ENCODE results near the gene NUCKS1.

The NUCKS1 gene

GRCh38 chr1:205693421-205693991 lies 56.5 kb downstream of the NUCKS1 start:
- no peak for DNase-seq

DNA sequence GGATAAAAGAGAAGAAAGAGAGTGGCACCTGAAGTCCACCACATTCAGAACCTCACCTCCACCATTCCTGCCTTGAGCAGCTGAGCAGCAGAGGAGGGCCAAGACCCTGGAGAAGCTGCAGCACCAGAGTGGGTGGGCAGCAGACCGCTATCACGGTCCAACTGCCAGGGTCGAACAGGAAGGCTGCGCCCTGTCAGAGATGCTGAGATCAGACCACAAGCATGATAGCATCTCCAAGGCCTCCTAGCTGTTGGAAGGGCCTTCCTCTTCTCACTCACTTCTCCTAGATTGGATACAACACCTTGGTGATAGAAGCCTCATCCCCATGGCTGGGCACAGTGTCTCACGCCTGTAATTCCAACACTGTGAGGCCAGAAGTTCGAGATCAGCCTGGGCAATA lies 57.6 kb downstream of the NUCKS1 start:
- no peak for DNase-seq

- DNase-seq: no peak
Measured at GRCh38 chr1:205690122-205690756, 59.7 kb downstream of the NUCKS1 start.

DNA sequence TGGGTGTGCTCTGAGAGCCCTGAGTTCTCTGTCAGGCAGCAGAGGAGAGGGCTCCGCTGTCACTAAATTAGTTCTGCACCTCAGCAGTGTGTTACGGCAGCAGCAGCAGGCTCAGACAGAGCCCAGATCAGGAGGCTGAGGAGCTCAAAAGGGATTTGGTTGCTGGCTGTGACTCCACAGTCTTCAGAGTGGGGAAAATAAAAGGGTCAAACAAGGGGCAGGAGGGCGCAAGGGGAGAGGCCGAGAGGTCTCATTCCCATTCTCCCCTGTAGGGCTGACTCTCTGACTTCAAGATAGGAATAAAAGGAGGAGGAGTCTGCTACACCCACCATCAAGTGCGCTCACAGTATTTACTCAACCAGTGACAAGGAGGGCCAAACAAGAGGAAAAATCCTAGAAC lies 60.5 kb downstream of the NUCKS1 start:
- no peak for DNase-seq

DNA sequence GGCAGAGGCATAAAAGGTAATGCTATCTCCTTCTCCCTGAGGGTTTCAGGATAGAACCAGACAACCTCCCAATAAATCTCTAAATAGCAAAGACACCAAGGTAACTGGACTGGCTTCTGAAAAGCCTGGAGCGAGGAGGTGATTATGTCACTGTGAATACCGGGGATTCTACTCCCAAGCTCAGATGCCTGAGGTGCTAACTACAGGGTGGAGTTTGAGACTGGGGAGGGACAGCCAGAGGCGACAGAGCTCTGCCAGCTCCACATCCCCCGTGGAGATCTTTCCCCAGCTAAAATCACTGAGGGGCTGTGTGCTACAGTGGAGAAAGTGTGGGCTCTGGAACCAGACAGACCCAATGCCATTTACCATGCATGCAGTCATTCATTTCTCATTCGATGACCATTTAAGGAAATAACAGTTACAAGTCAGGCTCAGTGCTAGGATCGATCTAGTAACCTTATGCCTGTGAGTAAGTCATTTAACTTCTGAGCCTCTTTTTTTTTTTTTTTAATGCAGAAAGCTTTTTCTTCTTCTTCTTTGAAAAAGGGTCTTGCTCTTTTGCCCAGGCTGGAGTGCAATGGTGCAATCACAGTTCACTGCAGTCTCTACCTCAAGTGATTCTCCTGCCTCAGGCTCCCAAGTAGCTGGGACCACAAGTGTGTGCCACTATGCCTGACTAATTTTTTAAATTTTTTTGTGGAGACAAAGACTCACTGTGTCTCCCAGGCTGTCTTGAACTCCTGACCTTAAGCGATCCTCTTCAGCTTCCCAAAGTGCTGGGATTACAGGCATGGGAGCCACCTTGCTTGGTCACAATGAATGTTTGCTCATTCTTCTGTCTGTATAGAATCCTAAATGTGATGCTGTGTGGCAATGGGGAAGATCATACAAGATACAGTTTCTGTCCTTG lies 61.6 kb downstream of the NUCKS1 start:
- DNase-seq: no peak

- DNase-seq: no peak
Measured at GRCh38 chr1:205687242-205687641, 62.7 kb downstream of the NUCKS1 start.

GRCh38 chr1:205681364-205681763 lies 68.6 kb downstream of the NUCKS1 start:
- DNase-seq: no peak

DNA sequence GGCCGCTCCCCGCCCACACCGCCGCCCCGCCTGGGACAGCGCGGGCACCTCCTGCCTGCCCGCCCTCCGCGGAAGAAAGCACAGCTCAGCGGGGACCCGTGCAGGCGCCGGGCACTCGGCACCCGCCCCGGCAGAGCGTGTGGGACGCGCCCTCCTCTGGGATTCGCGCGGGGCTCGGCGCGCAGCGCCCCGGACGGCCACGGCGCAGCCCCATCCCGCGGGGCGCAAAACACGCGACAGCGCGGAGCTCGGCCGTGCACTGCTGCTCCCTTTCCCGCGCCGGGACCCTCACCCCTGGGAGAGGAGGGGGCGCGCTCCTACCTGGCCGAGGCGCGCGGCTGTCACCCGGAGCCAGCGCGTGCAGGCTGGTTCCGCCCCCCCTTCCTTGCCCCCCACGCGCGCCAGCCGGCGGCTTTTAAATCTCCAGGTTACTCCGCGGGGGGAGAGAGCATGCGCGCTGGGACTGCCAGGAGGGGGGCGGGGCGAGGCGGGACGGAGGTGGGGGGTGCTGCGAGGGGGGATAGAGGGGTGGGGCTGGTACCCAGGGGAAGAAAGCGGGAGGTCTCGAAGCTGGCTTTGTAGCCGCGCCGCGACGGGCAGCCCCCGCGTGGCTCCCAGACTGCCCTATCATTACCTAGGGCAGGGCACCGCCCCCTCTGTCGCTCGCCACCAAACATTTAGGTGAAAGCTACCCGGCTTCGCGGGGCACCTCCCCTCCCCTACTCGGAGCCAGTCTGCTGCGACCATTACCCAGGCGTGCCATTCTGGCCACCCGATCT lies 69.7 kb downstream of the NUCKS1 start, which contains the start of gene SLC45A3:
Gene SLC45A3, minus strand, starts transcription at position 437 of the 779 bp plus-strand sequence. CDS start 15,853 bp downstream, outside the sequence.
- DNase-seq: no peak

DNA sequence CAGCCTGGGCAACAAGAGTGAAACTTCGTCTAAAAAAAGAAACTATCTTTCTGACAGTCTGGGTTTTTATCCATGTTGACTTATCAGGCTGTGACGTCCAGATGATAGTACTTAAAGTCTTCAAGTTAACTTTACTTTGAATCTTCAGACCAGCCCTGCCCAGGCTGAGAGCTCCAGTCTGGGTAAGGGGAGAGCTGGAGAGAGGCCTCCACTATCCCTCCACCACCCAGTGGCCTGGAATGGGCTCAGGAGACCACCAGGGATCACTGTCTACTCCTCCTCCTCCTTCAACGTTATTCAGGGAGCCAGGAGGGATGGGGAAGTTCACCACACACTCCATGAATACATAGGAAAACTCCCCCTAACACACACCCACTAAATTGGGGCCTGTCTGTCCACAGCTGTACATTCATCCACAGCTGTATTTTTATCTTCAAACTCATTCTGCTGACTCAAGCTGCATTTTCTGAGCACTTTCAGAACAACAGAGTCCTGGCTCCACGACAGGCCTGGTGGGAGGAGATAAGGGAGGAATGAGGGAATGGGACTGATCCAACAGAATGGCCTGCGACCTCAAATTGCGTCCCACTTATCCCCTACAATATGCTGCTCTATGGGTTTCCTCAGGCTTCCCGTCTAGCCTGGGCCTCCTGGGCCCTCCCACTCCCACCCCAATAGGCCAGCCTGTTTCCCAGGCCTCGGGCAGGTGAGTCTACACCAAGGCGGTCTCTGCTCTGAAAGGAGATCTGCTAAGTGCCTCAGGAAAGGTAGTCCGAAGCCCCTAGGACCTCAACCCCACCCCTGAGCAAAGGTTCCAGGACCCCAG lies 71.5 kb downstream of the NUCKS1 start:
- no peak for DNase-seq

DNA sequence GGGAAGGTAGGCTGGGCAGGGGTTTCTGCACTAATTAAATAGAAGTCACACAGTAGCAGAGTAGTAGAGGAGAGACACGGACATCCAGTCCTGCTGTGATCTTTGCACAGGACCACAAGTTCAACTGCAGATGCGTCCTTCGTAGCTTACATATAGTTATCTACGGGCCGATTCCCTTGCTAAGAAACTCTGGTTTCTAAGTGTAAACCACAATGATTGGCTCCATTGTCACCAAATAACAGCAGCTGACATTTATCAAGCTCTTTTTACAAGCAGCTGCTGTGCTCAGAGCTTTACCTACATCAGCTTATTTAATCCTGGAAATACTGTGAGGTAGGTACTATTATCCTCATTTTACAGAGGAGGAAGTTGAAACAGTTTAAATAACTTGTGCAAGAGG lies 72.8 kb downstream of the NUCKS1 start:
- DNase-seq: no peak

- no peak for DNase-seq
Measured at GRCh38 chr1:205676597-205676996, 73.4 kb downstream of the NUCKS1 start.

DNA sequence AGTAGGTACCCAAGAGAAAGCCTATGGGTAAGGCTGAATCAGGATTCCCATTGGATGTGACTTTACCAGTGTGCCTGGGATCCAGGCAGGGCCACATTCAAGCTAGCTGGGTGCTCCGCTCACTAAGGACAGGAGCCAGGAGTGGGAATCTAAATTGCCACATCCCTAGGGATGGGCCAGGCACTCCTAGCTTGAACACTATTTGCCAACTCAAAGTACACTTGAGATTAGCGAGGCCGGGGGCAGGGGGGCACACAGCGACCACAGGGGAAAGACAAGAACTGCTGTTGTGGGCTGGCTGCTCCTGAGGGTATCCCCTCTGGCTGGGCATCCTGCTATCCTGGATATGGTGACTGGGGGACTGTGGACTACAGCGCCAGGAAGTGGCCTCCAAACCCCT lies 74.0 kb downstream of the NUCKS1 start:
- no peak for DNase-seq

- no peak for DNase-seq
Measured at GRCh38 chr1:205675247-205675646, 74.7 kb downstream of the NUCKS1 start.

DNA sequence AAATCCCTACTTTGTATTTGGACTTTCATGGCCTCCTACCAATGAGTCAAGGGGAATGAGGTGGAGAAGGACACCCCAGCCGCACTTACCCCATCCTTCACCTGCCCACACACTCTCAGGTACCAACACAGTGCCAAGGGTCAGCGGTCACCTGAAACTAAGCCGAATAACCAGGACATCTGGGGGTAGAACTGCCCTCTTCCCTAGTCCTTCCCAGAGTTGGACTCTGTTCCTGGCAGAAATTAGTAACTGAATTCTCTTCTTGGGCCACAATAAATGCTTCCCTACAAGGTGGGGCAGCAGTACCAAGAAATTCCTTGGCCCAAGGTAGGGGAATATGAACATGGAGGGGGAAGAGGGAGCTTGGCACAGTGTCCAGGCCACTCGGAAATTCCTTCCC lies 77.0 kb downstream of the NUCKS1 start:
- DNase-seq: no peak

GRCh38 chr1:205672395-205672889 lies 77.5 kb downstream of the NUCKS1 start:
- no peak for DNase-seq

DNA sequence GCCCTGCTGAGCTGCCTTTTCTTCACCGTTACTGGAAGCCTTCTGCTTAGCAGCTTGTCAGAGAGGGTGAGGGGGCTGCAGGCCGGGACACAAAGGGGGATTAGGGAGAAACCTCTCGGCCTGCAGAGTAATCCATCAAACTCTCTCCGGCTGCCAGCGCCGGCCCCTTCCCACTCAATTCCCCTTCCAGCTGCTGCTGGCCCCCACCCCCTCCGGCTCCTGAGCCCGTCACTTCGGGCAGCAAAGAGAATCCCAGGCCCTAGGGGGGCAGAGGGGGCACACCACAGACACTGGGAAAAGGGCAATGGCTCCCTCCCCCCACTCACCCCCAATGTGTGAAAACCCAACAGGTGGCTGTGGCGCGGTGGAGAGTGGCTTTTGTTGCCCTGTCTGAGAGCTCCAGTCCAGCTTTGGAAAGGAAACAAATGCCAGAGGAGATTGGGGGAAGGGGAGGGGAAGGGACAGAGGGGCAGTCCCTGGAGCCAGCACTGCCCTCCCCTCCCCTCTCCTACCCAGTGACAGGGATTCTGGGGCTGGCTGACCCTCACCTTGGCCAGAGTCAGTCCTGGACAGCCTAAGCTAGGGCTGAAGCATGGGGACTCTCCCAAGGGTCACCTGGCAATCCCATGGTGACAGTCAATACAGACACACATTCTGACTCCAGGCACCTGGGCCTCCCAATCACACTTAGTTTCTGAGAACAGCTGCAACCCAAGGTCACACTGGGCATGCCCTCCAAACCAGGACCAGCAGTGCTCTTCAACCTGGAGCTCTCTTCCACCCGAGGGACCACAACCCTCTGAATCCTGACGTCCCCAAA lies 79.2 kb downstream of the NUCKS1 start:
- no peak for DNase-seq

- DNase-seq: no peak
Measured at GRCh38 chr1:205670150-205670446, 79.9 kb downstream of the NUCKS1 start.

- DNase-seq: no peak
Measured at GRCh38 chr1:205669341-205670149, 80.4 kb downstream of the NUCKS1 start.

DNA sequence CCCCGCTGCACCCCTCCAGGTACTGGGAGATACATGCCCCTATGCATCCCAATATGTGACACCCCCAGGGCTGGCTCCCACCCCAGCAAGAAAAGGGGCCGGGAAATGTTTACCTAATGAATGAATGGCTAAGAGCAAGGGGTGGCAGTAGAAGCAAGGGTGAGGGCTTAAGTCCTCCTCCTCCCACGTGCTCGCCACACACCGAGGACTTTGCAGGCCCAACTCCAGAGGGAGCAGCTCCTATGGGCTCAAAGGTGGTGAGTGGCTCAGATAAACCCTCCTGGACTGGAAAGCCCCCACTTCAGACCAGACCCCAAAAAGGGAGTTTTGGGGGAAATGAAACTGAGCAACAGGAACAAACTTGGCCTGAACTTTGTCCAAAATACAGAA lies 81.0 kb downstream of the NUCKS1 start:
- no peak for DNase-seq

DNA sequence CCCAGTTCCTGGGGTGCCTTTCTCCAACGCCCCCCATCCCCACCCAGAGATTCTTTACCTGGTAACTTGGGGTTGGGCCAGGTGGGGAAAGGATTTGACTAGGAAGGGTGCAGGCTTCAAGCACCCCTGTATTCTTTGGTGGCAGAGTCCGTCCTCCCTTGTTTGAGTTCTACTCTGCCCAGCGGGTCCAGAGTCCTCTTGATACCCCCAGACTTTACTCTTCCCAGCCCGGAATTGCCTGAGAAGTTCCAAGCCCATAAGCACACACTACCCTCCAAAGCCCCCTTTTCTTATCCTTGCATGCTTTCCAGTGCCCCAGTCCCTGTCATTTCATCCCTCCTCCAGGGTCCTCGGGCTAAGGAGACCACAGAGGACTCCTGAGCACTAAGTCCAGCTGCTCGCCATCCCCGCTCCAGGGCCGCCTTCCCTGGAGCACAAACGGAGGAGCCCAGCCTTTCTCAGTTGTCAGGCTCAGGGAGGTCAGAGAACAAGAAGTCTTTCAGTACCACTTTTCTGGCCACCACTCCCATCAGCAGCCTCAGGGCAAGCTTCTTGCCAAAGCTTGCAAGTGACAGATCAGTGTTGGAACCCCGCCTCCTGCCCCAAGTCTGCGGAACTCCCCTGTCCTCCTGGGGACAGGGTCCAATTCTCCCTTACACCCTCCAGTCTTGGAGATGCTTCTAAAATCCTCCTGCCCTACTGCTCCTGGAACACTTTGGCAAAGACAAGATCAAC lies 81.9 kb downstream of the NUCKS1 start:
- no peak for DNase-seq

All from T-helper 9 cell (primary cell).